NCI-H345 (cell line): ENCODE measurements around the gene BRF1.

Source experiments
- DNase-seq: peaks from one replicate; lab custom pipeline; 2025; lab: John Stamatoyannopoulos, UW

The BRF1 gene

GRCh38 chr14:105267820-105268548, 32.8 kb downstream of the BRF1 start:
- DNase-seq = no peak

DNA sequence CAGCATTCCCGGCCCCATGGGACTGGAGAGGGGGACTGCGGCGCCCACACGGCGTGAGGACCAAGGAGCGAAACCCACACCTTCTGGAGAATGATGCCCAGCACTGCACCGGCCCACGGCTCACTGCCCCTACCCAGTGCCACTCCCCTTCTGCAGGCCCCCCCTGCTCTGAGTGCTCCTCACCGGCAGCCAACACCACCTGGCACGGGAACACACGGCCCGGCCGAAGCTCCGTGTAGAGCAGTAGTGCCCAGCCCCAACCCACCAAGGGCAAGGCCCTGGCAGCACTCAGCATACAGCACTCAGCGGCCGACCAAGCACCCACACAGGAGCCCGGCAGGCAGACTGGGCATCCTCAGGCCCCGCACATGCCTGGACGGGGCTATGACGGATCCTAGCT, 39.0 kb downstream of the BRF1 start:
- DNase-seq = no peak

DNA sequence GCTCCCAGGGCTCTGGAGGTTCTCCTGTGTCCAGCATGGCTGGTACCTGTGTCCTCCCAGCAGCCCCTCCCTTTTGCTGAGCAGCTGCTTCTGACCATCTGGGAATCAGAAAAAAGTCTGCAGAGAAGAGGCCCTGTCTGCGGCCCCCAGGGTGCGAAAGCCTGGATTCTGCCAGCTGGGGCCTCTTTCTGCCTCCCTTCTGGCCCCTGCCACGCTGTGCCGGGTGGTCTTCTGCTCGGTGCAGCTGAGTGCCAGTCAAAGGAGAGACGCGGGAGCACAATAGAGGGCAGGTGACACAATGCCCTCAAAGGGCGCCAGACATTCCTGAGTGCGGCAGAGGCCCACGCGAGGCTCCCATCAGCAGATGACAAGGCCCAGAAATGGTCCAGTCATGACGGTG, 39.8 kb downstream of the BRF1 start:
- no peak for DNase-seq

GRCh38 chr14:105258846-105259245, 42.0 kb downstream of the BRF1 start:
- DNase-seq = peak; percentile 4

DNA sequence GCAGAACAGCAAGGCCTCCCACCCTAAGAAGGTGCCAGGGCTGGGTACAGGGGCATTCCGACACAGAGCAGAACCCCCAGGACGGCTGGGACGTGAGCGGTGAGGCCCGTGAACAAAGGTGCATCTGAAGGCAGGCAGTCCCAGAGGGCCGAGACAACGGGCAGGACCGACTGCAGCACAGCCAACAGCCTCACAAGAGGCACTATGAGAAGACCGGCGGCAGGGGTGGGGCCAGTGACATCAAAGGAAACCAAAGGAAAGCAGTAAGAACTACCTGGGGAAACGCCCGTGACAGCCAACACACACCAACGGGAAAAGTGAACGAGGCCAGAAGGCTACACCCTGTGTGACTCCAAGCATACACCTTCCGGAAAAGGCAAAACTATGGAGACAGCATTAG, 43.3 kb downstream of the BRF1 start:
- DNase-seq = no peak

DNA sequence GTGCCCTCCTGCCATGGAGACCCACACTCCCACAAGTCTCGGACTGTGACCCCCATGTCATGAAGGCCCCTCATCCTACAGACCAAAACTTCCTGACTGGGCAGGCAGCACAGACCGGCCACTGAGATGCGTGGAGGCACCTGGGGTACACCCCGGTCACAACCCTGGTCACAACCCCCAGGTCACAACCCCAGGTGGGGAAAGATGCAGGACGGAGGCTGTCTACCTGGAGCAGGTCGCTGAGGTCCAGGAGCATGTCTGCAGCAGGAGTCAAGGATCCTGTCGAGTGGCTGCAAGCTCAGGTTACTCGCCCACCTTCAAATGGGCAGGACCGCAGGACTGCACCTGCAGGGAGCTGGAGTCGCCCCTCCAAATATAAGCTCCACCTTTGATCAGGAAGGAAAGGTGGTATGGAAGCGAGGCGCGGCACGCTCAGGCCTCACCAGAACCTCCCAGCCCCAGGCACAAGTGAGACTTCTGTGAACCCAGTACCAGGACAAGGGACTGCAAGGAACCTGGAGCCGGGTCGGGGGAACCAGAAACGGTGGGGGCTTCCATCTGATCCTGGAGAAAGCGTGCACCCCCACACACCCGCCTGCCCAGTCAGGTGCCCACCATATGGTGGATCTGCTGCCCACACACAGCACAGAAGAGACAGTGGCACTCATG, 44.4 kb downstream of the BRF1 start:
- DNase-seq = no peak

GRCh38 chr14:105255021-105255507, 45.7 kb downstream of the BRF1 start:
- no peak for DNase-seq

- DNase-seq = no peak
Measured at GRCh38 chr14:105253329-105253682, 47.5 kb downstream of the BRF1 start.

GRCh38 chr14:105252552-105253328, 48.1 kb downstream of the BRF1 start:
- no peak for DNase-seq

DNA sequence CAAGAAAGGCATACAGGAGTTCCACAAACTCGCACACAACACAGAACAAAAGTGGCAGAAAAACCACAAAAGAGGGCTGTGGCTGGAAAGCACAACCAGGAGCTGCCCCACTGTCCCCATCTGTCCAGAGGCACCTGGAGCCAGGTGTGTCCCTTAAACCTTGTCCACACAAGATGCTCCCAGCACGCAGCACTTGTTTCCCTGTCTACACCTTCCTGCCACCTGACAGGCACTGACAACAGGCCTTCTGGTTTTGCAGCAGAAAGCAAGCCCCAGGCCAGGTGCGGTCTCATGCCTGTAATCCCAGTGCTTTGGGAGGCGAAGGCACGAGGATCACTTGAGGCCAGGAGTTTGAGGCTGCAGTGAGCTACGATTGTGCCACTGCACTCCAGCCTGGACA, 48.9 kb downstream of the BRF1 start:
- DNase-seq = no peak

DNA sequence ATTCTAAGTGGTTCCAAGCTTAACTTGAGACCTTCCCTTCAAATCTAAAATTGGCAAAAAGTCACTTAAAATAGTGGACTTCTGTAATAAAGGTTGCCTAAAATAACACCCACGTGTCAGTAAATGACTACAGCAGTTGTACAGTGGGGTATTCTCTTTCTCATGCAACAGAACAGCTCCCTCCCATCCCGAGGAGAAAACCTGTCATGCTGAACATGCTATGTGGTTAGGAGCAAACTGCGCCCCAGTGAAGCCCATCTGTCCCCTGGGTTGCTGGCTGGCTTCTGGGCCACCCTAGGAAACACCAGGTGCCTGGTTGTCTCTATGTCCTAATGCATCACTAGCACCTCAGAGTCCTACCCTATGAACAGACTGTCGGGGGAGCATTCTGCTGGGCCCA, 49.8 kb downstream of the BRF1 start:
- no peak for DNase-seq

- no peak for DNase-seq
Measured at GRCh38 chr14:105250008-105250366, 50.8 kb downstream of the BRF1 start.

GRCh38 chr14:105249182-105250007, 51.4 kb downstream of the BRF1 start:
- DNase-seq = no peak

DNA sequence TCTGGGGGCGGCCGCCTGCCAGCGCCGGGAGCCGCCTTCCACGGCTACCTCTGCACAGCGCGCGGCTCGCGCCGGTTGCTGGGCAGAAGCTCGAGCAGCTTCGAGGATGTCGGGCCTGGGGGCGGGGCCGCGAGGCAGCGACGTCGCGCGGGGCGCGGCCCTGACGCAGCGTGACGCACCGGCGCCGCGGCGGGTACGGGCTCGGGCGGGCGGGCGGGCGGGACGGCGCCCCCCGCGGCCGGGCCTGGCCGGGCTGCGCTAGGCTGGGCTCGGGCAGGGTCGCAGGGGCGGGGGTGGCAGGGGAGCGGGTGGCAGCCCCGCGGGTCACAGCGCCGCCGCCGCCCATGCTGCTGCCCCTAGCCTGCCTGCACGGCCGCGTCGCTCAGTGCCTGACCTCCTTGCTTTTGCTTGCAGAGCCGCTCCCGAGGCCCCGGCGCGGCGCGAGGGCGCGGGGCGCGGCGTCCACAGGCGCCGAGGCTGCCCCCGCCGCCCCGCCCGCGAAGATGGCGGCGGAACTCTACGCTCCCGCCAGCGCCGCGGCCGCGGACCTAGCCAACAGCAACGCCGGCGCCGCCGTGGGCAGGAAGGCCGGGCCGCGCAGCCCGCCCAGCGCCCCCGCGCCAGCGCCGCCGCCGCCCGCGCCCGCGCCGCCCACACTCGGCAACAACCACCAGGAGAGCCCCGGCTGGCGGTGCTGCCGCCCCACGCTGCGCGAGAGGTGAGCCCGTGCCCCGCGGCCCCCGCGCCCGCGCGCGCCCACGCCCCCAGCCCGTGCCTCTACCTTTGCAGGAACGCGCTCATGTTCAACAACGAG, 52.2 kb downstream of the BRF1 start, which contains the start of gene BTBD6:
TSS of gene BTBD6 (plus strand) at position 166 of the 814 bp plus-strand sequence. CDS start at position 345, 179 bp downstream.
- peak; percentile 86 for DNase-seq

DNA sequence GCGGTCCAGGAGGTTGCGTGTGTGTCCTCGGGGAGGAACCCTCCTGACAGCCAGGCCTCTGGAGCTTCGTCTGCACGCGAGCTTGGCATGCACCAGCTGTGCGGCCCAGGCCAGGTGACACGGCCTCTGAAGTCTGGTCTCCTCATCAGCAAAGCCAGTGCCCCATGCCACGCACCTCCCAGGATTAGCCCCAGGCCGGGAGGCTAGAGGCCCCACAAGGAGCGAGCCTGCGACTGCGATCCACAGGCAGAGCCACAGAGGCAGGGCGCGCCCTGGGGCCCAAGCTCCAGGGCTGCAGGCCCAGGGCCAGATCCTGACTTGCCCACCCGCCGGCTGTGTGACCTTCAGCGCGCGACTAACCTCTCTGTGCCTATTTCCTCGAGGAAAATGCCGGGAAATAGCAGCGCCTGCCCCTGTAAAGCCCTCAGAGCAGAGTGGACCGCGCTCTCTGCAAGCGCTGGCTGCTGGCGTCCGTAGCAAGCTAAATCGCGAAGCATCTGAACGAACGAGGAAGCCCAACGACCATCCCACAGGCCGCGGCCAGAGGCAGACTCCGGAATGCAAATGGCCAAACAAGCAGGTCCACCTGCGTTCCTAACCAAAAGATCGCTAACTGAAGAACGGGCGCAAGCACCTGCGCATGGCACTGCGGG, 53.0 kb downstream of the BRF1 start:
- DNase-seq = no peak

DNA sequence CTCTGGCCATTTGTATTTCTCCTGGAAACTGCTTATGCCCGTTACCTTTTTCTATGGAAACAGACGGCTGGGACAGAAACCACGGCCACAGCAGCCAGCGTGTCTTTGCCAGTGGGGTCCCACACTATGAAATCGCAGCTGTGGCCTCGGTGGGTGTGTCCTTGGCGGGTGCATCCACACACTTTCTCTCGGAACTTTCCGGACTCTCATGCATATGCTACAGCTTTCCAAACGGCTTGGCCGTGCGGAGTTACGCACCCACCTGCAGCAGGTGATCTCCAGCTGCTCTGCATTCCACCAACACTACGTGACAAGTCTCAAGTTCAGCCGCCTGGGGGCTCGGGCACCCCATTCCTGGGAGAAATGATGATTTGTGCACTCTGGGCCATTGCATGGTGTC, 53.8 kb downstream of the BRF1 start:
- DNase-seq = no peak

GRCh38 chr14:105244334-105244733, 56.5 kb downstream of the BRF1 start:
- no peak for DNase-seq

DNA sequence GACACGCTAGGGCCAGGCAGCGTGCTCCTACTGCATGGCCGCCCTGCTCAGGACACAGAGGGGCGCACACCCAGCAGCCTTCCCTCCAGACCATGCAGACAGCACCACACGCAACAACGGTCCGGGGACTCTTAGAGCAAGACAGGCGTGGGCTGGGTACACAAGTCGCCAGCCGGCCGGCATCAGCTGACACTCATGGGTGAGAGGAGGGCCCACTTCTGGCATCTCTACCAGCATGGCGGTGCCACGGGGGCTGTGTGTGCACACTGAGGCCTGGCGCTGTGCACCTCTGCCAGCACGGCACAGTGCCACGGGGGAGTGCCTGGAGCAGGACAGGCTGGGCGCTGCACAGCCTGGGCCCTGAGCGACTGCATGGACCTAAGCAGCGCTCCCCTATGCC, 59.2 kb downstream of the BRF1 start:
- no peak for DNase-seq

DNA sequence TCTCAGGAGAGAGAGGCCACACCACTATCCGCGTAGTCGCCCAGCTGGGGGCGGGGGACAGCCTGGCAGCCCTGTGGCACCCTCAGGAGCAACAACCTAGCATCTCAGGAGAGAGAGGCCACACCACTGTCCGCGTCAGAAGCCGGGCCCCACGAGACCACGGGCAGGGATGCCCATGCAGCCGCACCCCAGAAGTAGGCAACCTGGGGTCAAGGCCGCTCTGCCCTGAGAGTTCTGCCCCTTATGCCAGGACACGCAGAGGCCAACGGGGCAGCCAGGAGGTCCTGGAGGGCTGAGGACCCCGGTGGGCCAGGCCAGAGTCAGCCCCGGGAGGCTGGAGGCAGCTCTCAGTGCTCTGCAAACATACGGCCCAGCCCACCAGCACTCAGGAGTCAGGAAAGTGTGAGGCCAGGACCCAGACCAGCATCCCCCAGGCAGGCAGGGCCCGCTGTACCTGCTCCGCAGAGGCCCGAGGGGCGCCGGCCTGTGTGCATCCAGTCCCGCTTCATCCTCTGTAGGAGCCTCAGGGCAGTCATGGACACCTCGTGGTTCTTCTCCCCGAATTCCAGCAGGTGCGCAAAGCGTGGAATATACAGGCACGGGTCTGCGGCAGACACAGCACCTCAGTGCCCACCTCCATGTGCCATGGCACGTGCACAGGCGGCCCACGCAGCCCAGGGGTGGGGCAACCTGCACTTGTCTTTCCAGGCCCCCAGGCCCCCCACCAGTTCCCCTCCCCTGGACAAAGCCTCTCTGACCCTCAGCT, 59.8 kb downstream of the BRF1 start:
- no peak for DNase-seq

- DNase-seq = no peak
Measured at GRCh38 chr14:105229099-105229655, 71.6 kb downstream of the BRF1 start.
